NCI-H2029 treated with DMSO at 0.1 percent for 48 hours (cell line): Measurements from ENCODE around the gene INHBC.

Source experiments
- DNase-seq: peaks from one replicate; lab custom pipeline; 2025; lab: John Stamatoyannopoulos, UW

The INHBC gene

GRCh38 chr12:57469296-57470164 lies 34.9 kb downstream of the INHBC start:
- DNase-seq: no peak

- DNase-seq: no peak
Measured at GRCh38 chr12:57470286-57470969, 35.8 kb downstream of the INHBC start.

DNA sequence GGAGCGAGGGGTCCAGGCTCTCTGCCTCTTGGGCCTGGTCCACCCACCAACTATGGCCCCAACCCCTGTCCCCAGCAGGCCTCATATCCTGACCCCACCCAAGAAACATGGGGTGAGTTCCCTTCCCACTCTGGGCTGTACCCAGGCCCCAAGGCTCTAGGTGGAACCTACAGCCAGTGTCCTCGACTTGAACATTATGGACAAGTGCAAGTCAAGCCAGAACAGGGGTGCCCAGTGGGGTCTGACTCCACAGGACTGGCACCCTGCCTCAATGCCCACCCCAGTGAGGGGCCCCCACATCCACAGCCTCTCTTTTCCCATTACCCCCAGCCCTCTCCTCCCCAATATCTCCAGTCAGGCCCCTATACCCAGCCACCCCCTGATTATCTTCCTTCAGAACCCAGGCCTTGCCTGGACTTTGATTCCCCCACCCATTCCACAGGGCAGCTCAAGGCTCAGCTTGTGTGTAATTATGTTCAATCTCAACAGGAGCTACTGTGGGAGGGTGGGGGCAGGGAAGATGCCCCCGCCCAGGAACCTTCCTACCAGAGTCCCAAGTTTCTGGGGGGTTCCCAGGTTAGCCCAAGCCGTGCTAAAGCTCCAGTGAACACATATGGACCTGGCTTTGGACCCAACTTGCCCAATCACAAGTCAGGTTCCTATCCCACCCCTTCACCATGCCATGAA lies 36.5 kb downstream of the INHBC start:
- DNase-seq: no peak

GRCh38 chr12:57471661-57472060 lies 37.1 kb downstream of the INHBC start:
- DNase-seq: no peak

GRCh38 chr12:57472391-57472790 lies 37.8 kb downstream of the INHBC start:
- no peak for DNase-seq

GRCh38 chr12:57473392-57473791 lies 38.8 kb downstream of the INHBC start:
- no peak for DNase-seq

DNA sequence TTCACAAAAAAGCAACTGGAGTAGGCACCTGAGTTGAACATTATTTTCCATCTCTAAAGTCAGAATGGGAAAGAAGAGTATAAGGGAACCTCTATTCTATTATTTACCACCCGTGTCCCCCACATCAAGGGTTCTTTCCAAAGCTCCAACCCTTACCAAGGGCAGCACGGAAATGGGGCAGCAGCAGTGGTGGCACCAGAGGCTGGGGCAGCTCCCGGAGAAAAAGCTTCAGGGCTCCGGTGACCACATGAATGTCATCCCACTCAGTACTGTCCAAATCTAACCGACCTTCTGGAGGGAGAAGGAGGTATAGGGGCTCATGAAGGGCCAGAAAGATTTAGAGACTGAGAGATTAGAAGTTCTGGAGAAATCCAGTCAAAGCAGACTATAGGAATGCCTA lies 39.3 kb downstream of the INHBC start:
- DNase-seq: no peak

GRCh38 chr12:57474430-57474829 lies 39.8 kb downstream of the INHBC start:
- no peak for DNase-seq

DNA sequence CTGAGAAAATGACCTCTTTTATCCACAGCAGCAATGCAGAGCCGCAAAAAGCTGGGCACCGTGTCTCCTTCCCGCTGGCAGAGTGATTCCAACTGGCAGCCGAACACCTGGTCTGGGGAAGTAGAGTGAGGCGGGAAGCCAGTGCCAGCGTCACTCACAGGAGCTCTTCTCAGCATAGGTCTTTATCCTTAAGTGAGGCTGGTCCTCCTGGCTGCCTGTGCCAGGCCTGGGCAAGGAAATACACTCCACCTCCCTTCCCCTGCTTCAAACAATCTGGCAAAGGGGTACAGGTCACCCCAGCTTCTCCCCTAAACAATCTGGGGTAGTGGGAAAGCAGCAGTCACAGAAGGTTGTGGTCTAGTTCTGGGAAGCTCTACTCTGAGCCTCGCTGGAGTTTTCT lies 40.3 kb downstream of the INHBC start:
- DNase-seq: no peak

GRCh38 chr12:57475271-57476161 lies 40.9 kb downstream of the INHBC start:
- no peak for DNase-seq

DNA sequence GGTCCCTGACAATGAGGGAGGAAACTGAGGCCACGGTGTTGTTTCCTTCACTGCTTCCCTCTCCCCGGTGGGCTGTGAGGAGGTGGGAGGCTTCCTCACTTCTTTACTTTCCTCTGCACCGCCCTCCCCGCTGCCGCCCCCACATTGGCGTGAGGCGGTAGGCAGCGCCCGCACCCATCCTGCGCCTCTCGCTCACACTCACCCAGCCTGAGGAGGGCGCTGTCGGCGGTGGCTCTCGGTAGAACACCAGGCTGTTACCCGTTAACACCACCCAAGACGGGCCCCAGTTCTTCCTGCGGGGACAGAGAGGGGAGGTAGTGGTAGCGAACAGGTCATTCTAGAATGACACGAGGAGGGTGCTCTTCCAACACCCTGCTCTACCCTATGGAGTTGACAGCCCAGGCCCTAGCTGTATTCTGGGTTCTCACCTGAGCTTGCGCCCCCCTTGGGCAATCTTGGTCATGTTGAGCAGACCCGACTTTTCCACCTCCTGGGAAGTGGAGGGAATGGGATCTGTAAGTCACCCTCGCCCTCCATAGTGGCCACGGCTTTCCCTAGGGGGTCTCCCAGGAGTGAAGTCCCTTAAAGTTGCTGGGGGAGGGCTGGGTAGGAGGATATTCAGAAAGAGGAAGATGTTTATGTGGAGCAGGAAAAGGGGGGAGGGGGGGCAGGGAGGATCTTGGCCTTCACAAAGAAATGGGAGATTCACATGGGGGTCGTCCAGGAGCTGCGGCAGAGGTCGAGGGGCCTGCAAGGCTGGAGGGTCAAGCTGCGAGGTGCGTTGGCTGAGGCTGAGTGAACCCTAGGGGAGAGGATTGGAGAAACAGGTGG lies 41.8 kb downstream of the INHBC start:
- no peak for DNase-seq

- no peak for DNase-seq
Measured at GRCh38 chr12:57476993-57477709, 42.6 kb downstream of the INHBC start.

DNA sequence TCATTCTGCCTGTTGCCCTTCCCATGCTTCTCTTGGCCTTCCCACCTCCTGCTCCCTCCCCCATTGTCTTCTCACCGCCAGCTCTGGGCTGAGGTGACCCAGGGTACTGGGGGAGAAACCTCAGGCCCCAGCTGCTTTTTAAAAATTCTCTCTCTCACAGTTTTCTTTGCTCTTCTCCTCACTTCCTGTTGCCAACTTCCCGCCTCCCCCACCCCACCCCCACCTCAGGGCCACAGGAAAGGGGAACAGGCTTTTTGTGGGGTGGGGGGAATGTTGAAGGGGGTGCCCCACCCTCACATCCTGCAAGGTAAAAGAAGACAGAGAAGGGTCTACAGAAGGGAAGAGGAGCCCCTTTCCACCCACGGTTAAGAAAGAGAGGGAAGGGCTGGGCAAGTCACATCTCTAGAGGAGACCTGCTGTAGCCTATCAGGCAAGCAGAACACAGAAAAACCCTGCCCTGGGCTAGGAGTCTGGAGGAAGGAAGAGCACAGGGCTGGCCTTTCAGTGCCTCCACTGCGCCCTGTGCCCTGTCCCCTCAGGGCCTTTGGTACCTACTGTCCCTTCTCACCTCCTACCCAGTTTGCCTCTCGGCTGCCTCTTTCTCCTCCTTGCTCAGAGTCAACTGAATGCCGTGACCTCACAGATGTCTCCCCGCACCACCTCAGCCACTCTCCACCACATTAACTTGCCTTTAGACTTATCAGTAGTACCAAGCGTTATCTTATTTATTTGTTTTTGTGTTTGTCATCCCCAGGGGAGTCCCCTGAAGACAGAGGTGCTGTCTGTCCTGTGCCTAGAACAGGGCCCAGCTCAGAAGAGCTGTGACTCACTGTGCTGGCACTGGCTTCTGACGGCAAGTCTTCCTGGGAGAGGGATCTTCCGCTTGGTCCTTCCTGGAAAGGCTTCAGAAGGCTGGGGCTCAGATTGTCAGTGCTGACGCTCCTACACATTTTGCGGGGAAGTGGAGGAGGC lies 43.4 kb downstream of the INHBC start:
- DNase-seq: no peak

- no peak for DNase-seq
Measured at GRCh38 chr12:57479043-57479375, 44.4 kb downstream of the INHBC start.

- DNase-seq: no peak
Measured at GRCh38 chr12:57479376-57480115, 45.0 kb downstream of the INHBC start, which contains the start of gene ARHGAP9. Gene ARHGAP9, minus strand, starts transcription at chr12:57479866. Its CDS starts 460 bp downstream, at chr12:57479406.

DNA sequence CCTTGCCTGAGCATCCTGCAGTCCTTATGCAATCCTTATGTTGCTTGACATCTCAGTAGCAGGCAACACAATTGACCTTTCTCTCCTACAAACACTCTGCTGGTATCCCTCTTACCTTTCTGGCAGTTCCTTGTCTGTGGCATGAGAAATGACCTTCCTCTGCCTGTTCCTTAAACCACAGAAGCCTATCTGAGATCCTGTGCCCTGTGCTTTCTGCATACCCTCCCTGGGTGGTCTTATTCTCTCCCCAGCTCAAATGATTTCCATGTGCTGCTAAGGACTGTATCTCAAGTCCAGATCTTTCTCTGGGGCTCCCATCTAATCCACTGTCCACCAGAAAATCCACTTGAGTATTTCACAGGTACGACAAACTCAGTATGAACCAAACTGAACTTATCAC lies 47.1 kb downstream of the INHBC start:
- no peak for DNase-seq

- DNase-seq: no peak
Measured at GRCh38 chr12:57483466-57483865, 48.9 kb downstream of the INHBC start.

DNA sequence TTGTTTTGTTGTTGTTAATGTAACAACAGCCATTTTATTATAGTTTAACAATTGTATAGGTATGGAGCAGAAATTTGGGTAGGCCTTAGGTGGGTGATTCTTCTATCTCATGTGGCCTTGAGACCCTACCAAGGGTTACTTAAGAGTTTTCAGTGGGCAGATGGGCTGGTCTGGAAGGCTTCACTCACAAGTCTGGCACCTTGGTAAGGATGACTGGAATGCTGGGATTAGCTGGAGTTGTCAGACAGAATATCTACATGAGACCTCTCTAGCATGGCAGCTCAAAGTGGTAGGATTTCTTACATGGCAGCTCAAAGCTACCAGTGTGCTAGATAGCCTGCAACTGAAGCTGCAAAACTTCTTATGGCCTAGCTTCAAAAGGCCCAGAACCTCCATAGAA lies 51.1 kb downstream of the INHBC start:
- no peak for DNase-seq
